Amniotic epithelial cell (primary cell): ENCODE measurements around the gene CTNNBL1.
A peak's percentile ranks its signal among the peaks of the same experiment; 100 is the strongest.
"Not testable (repeated sequence)": the region's sequence is repeated elsewhere in the genome, so short reads cannot be mapped to it uniquely, and the experiment has no call there.

Experiments used
- DNase-seq: peaks from one replicate; pipeline ENCODE4 v3.0.0-alpha.2; 2010; ENCODE audit warnings: low read depth

CTNNBL1 gene

GRCh38 chr20:37693635-37694626 lies at the start of gene CTNNBL1:
CTNNBL1 (plus strand) TSS chr20:37694030; CDS start chr20:37694123, 93 bp downstream.
- peak; percentile 94 for DNase-seq

DNA sequence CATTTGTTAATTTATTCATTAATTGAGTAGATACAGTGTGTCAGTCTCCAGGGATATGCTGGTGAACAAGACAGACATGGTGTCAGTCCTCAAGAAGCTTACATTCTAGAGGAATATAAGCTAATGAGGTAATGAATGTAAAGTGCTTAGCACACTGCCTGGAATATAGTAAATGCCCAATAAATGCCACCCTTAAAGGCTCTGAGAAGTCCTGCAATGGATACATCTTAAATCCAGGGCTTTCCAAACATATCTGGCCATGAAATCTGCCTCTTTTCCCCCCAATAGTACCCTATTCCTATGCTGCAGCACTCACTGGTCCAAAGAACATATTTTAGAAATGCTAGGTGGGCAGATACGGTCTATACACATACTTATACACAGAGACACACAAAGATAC lies 49.2 kb upstream of the CTNNBL1 start:
- no peak for DNase-seq

DNA sequence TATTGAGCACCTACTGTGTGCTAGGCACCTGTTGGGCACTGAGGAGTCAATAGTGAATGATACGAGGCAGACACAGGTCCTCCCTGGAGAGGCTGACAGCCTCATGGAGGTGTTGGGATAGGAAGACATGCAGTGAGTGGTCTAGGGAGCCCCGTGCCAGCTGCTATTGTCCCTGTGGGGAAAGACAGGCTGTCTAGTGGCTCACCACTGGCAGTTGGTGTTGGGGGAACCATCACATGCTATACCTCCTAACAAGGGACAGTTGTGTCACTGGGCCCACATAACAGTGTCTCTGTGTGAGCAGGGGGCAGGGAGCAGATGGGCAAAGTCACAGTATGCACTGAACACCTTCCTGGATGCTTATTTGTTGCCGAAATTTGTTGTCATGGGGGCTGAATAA lies 45.9 kb upstream of the CTNNBL1 start:
- no peak for DNase-seq

GRCh38 chr20:37649017-37649416 lies 44.8 kb upstream of the CTNNBL1 start:
- no peak for DNase-seq

GRCh38 chr20:37649676-37650370 lies 44.0 kb upstream of the CTNNBL1 start:
- no peak for DNase-seq

GRCh38 chr20:37650661-37651060 lies 43.2 kb upstream of the CTNNBL1 start:
- DNase-seq = no peak

DNA sequence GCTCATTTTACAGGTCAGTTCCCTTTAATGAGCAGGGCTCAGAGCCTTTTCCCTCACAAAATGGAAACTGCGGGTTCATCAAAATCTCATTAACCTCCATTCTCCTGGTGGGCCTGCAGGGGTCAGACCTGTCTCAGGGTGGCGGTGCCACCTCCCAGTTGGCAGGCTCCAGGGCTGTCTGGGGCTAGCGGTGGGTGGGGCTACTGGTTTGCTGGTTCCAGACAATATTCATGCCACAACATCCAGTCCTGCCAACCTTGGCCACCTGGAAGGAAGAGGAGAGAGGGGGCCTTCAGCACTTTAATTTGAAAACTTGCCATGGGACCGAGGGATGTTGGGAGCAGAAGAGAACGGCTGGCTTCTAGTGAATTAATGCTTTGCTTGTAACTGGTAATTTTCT lies 41.9 kb upstream of the CTNNBL1 start:
- peak; percentile 35 for DNase-seq

- DNase-seq = no peak
Observed at GRCh38 chr20:37656945-37657344, 36.9 kb upstream of the CTNNBL1 start.

GRCh38 chr20:37657924-37658804 lies 35.7 kb upstream of the CTNNBL1 start:
- no peak for DNase-seq

DNA sequence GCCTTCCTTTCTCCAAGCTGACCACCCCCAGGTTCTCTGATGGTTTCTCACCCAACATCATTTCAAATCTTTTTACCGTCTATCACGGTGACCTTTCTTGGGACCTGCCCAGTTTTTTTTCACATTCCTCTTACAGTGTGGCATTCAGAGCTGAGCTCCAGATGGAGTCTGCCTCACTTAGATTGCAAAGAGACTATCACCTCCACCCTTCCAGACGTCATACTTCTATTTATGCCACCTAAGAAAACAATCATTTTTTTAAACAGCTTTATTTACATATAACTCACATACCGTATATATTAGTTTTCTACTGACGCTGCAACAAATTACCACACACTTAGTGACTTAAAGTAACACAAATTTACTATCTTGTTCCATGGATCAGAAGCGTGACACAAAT lies 32.3 kb upstream of the CTNNBL1 start:
- DNase-seq = no peak

- DNase-seq = no peak
Observed at GRCh38 chr20:37662308-37662707, 31.5 kb upstream of the CTNNBL1 start.

DNA sequence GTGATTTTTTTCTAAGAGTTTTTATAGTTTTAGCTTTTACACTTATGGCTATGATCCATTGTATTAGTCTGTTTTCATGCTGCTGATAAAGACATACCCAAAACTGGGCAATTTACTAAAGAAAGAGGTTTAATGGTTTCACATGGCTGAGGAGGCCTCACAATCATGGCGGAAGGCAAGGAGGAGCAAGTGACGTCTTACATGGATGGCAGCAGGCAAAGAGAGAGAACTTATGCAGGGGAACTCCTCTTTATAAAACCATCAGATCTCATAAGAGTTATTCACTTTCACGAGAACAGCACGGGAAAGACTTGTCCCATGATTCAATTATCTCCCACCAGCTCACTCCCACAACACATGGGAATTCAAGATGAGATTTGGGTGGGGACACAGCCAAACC lies 29.2 kb upstream of the CTNNBL1 start:
- DNase-seq = not testable (repeated sequence)

- DNase-seq = no peak
Observed at GRCh38 chr20:37668166-37668565, 25.7 kb upstream of the CTNNBL1 start.

DNA sequence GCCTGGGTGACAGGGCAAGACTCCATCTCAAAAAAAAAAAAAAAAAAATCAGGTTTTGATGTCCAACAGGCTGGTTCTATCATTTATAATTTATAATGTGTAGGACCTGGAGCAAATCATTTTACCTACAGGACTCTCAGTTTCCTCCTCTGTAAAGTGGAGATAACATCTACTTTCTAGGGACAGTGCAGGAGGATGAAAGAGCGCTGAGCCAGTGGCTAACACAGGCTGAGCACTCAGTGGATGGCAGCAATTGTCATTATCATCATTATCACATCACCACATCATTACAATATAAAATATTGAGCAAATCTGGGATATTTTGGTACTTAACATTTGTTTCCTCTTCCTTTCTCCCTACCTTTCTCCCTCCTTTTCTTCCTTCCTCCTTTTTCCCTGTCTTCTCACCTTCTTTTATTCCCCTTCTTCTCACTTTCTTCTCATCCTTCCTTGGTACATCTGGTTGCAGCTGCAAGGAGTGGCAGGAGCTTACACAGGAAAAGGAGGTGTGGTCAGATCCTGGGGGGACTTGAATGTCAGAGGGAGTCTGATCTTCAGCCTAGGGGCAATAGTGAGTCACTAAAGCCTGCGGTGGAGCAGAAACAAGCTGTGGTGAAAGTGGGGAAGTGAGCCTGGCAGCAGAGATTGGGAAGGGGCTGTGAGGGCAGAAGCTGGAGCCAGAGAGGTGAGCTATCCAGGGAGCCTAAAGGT lies 24.6 kb upstream of the CTNNBL1 start:
- DNase-seq = peak; percentile 18

- no peak for DNase-seq
Observed at GRCh38 chr20:37669773-37670236, 24.0 kb upstream of the CTNNBL1 start.

DNA sequence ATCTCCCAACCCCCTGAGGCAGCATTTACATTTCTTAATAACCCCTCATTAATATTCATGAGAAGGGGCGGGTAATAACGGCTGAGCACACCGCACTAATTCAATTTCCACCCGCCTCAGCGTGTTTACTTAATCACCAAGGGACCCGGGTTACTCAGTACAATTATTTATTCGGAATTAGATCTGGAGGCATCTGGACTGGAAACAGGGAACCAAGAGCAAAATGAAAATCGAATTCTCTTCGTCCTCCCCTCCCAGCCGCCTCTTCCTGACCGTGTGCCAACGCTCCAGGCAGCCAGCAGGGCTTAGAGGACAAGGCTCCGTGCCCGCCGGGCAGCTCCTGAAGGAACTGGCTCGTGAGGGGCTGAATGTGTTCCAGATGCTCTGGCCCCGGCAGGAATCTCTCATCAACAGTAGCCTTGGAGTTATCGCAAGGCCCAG lies 23.5 kb upstream of the CTNNBL1 start:
- no peak for DNase-seq

DNA sequence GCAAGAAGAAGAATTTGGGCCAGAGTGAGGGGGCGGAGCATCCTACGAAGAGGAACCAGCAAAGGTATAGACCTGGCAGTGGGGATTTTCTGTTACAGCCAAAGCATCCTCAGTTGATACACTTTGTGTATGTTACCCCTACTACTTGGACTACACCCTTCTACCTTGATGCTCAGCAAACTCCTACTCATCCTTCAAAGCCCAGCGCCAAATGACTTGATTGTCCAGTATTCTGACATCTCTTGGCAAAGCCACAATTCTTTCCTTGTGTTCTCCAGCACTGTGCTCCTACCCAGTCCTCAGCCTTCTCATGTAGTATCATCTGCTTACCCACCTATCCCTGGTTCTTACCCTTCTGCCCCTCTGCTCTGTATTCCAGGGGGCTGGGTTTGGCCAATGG lies 21.7 kb upstream of the CTNNBL1 start:
- no peak for DNase-seq

- no peak for DNase-seq
Observed at GRCh38 chr20:37673444-37673843, 20.4 kb upstream of the CTNNBL1 start.

GRCh38 chr20:37676440-37676839 lies 17.4 kb upstream of the CTNNBL1 start:
- no peak for DNase-seq

DNA sequence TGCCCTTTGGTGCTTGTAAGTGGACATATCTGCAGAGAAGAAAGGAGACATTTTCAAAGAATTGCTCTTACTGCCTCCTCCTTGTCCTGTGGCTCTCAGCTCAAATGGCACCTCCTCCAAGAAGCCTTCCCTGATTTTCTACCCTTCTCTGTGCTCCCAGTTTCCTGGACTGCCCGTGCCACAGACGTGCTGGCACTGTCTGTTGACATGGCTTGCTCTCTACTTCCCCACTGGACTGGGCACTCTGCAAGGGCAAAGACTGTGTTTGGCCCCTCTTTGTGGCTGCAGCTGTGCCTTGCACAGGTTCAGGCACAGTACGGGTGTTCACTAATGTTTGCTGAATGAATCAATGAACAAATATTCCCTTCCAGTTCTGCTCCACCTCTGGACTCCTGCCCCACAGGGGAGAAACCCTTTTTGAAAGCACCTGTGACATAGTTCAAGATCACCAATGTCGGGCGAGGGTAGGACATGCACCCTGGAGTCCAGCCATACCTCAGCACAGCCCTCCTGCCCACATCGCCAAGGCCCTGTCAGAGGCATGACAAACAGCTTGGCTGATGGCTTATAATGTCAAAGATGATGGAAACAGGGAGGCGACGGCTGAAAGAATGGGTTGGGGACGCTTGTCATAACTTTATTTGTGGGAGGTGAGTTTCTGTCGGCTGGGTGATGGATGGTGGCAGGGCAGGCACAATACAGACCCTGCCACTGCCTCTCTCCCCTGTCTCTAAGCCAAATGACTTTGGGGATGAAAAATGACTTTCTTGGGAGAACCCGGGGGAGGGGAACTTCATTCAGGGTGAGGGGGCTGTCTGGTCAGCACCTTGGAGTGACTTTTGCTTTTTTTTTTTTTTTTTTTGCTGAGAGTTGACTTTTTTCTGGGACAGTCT lies 15.6 kb upstream of the CTNNBL1 start:
- no peak for DNase-seq
